SU-DHL-6 (cell line): ENCODE data around the gene ECE2.

Experiments
- H2AFZ ChIP-seq: fragments of 200-600 bp; sonication (generic); 2 replicates; pipeline ENCODE4 v1.6.1; 2014; ENCODE audit warnings: low read depth, mild to moderate bottlenecking, moderate library complexity, mixed read lengths, antibody characterized with exemption, low read length; ENCODE audit not compliant: severe bottlenecking
- H3F3A ChIP-seq: fragments of 200-600 bp; shearing (Covaris generic); 2 replicates; pipeline ENCODE4 v1.6.0; 2016; ENCODE audit warnings: antibody characterized with exemption, mild to moderate bottlenecking; ENCODE audit not compliant: insufficient read depth
- H3K27ac ChIP-seq: fragments of 200-600 bp; sonication (generic); 2 replicates; pipeline ENCODE4 v1.5.1; 2016; ENCODE audit warnings: low read depth, mild to moderate bottlenecking, low read length, moderate library complexity, mixed read lengths
- H3K27me3 ChIP-seq: fragments of 200-600 bp; sonication (generic), shearing (Covaris generic); 2 replicates; pipeline ENCODE4 v1.6.0; 2014; ENCODE audit warnings: mild to moderate bottlenecking, low read length
- H3K36me3 ChIP-seq: fragments of 200-600 bp; sonication (generic); 2 replicates; pipeline ENCODE4 v1.6.1; 2014; ENCODE audit warnings: mild to moderate bottlenecking, low read length, mixed read lengths
- H3K4me2 ChIP-seq: fragments of 300-600, 200-600 bp; shearing (Covaris generic), sonication (generic); 2 replicates; pipeline ENCODE4 v1.6.0; 2014; ENCODE audit warnings: low read length, low read depth, mild to moderate bottlenecking; ENCODE audit not compliant: poor library complexity, severe bottlenecking
- H3K4me3 ChIP-seq: fragments of 200-600 bp; sonication (generic); 2 replicates; pipeline ENCODE4 v1.5.1; 2014; ENCODE audit warnings: antibody characterized with exemption, low read length, mild to moderate bottlenecking, mixed read lengths; ENCODE audit not compliant: insufficient read depth, poor library complexity, severe bottlenecking
- H3K79me2 ChIP-seq: fragments of 200-600 bp; sonication (generic); 2 replicates; pipeline ENCODE4 v1.6.1; 2014; ENCODE audit warnings: mild to moderate bottlenecking, low read length, moderate library complexity; ENCODE audit not compliant: insufficient read depth
- H3K9ac ChIP-seq: fragments of 200-600 bp; sonication (generic); 2 replicates; pipeline ENCODE4 v1.7.0; 2014; ENCODE audit warnings: mild to moderate bottlenecking, low read length
- H3K9me2 ChIP-seq: fragments of 200-600 bp; sonication (generic); replicated peaks from 2 replicates; pipeline ENCODE4 v1.6.1; 2014; ENCODE audit warnings: low read length; ENCODE audit not compliant: insufficient read depth
- H3K9me3 ChIP-seq: fragments of 200-600 bp; sonication (generic); 2 replicates; pipeline ENCODE4 v1.6.1; 2014; ENCODE audit warnings: low read length, mixed read lengths; ENCODE audit not compliant: insufficient read depth
- H4K20me1 ChIP-seq: fragments of 200-600 bp; sonication (generic); 2 replicates; pipeline ENCODE4 v1.6.1; 2014; ENCODE audit warnings: low read depth, mild to moderate bottlenecking, antibody characterized with exemption, low read length, moderate library complexity, mixed read lengths
- EZH2phosphoT487 ChIP-seq: fragments of 200-600 bp; sonication (generic), shearing (Covaris generic); conservative IDR thresholded peaks from 2 replicates; pipeline ENCODE4 v1.6.1; 2018; ENCODE audit warnings: mild to moderate bottlenecking, antibody characterized with exemption, low read length, moderate library complexity, mixed read lengths
- TF ChIP-seq, protein P1 (sequence below): fragments of 200-600 bp; sonication (generic); IDR thresholded peaks from one replicate; pipeline ENCODE4 v1.5.1; 2017; ENCODE audit warnings: antibody characterized with exemption, mild to moderate bottlenecking, low read length, moderate library complexity; ENCODE audit not compliant: insufficient read depth, poor library complexity, severe bottlenecking

Gene ECE2

GRCh38 chr3:184307915-184308314 lies 32.1 kb downstream of the ECE2 start:
- Histone ChIP-seq H3K4me2 (no peak overlapping the region), H3K4me3 (no peak overlapping the region), H3K27ac (no peak overlapping the region), H3K27me3 (no peaks in the 10 kb centered on the region), H2AFZ (no peak overlapping the region), H3K79me2 (no peaks in the 10 kb centered on the region), H3K9me3 (no peaks in the 10 kb centered on the region), H3K9me2 (no peaks in the 10 kb centered on the region), H3F3A (0 out of 2 replicates have a peak, but pooled peaks cover 7% of the 10 kb centered on the region), H3K9ac (no peak overlapping the region), H4K20me1 (no peaks in the 10 kb centered on the region), H3K36me3 (no peaks in the 10 kb centered on the region; the same call in 1 of the 2 replicates)
- TF ChIP-seq, protein P1, sequence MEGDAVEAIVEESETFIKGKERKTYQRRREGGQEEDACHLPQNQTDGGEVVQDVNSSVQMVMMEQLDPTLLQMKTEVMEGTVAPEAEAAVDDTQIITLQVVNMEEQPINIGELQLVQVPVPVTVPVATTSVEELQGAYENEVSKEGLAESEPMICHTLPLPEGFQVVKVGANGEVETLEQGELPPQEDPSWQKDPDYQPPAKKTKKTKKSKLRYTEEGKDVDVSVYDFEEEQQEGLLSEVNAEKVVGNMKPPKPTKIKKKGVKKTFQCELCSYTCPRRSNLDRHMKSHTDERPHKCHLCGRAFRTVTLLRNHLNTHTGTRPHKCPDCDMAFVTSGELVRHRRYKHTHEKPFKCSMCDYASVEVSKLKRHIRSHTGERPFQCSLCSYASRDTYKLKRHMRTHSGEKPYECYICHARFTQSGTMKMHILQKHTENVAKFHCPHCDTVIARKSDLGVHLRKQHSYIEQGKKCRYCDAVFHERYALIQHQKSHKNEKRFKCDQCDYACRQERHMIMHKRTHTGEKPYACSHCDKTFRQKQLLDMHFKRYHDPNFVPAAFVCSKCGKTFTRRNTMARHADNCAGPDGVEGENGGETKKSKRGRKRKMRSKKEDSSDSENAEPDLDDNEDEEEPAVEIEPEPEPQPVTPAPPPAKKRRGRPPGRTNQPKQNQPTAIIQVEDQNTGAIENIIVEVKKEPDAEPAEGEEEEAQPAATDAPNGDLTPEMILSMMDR = no peak
- no peak for TF ChIP-seq EZH2phosphoT487

- Histone ChIP-seq H3K9ac (no peak overlapping the region), H2AFZ (no peak overlapping the region), H3K36me3 (no peaks in the 10 kb centered on the region; the same call in 1 of the 2 replicates), H3K4me3 (no peak overlapping the region), H3K9me3 (no peaks in the 10 kb centered on the region), H3K27me3 (no peaks in the 10 kb centered on the region), H3F3A (0 out of 2 replicates have a peak, but pooled peaks cover 7% of the 10 kb centered on the region), H3K79me2 (no peaks in the 10 kb centered on the region), H3K27ac (no peak overlapping the region), H3K4me2 (no peak overlapping the region), H3K9me2 (no peaks in the 10 kb centered on the region), H4K20me1 (no peaks in the 10 kb centered on the region)
- TF ChIP-seq EZH2phosphoT487 = no peak
- TF ChIP-seq, protein P1 = no peak
These were observed 32.9 kb downstream of the ECE2 start for GRCh38 chr3:184308744-184309143.

- H3K27ac ChIP-seq = no peak overlapping the region
- no peak overlapping the region for H3K4me3 ChIP-seq
- peaks cover 20% of the 10 kb centered on the region for H3K79me2 ChIP-seq
- no peaks in the 10 kb centered on the region for H3K9me2 ChIP-seq
- TF ChIP-seq EZH2phosphoT487 = no peak
- TF ChIP-seq, protein P1 = no peak
- no peak overlapping the region for H3K4me2 ChIP-seq
- peaks cover 3% of the 10 kb centered on the region; the same call in 1 of the 2 replicates for H4K20me1 ChIP-seq
- H3K27me3 ChIP-seq = no peaks in the 10 kb centered on the region
- H2AFZ ChIP-seq = no peak overlapping the region
- no peak overlapping the region; the same call in 1 of the 2 replicates for H3K9ac ChIP-seq
- H3K36me3 ChIP-seq = no peaks in the 10 kb centered on the region
- H3K9me3 ChIP-seq = no peaks in the 10 kb centered on the region
- H3F3A ChIP-seq = 0 out of 2 replicates have a peak, but pooled peaks cover 7% of the 10 kb centered on the region
These were observed 35.8 kb downstream of the ECE2 start for GRCh38 chr3:184311633-184312032.
